Kidney tubule cell (primary cell): ENCODE data around the gene GRIK2.

Source experiments
- DNase-seq: peaks from one replicate; pipeline ENCODE4 v3.0.0-alpha.2; 2018; ENCODE audit warnings: low spot score

GRIK2 gene

GRCh38 chr6:101454106-101454676 lies 60.7 kb downstream of the GRIK2 start:
- no peak for DNase-seq

DNA sequence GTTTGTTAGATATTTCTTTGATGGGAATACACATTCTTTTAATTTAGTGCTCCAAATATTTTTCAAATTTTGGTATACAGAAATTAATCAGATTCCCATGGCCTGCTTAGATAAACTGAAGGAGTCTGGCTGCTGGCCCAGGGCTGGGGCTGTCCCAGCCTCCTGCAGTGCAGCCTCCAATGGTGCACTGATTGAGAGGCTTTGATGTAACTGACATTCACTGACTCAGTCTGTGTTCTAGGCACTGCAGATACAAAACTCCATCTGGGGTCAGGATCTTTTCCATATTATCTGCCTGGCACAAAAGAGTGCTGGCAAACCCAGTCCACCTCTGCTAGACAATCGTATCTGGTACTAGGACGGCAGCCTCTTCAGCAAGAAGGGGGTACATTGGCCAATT lies 64.8 kb downstream of the GRIK2 start:
- DNase-seq: no peak

DNA sequence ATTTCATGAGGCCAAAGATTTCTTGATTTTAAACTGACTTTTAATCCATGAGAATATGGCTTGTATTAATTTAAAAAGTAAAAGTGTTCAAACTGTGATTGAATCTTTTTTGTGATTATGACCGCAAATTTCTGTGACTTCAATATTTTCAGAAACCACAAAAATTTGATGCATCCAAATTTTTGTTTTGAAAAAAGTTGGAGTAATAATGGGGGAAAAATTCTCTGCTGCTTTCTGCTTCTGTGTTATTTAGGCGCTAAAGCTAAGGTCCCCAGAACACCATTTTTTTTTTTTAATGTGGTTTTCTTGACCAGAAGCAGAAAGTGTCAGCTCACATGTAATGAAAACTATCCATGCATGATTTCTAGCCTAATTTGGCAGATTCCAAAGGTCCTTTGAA lies 65.3 kb downstream of the GRIK2 start:
- no peak for DNase-seq

DNA sequence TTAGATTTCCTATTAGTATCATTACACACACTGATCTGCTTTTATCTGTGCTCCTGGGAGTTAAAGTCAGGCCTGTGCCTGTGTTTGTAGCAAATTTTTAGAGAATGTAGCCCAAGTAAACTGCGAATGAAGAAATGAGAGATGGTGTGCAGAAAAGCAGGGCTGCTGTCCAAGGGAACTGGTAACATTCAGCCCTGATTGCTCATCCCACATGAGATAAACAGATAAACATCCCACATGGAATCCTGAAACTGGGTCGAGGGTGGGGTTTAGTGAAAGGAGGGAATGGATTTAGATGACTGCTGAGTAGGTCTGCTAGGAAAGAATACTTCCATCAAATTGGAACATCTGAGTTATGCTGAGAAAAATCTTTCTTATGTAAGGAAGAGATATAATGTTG lies 69.1 kb downstream of the GRIK2 start:
- DNase-seq: no peak

GRCh38 chr6:101465863-101466262 lies 72.4 kb downstream of the GRIK2 start:
- no peak for DNase-seq

DNA sequence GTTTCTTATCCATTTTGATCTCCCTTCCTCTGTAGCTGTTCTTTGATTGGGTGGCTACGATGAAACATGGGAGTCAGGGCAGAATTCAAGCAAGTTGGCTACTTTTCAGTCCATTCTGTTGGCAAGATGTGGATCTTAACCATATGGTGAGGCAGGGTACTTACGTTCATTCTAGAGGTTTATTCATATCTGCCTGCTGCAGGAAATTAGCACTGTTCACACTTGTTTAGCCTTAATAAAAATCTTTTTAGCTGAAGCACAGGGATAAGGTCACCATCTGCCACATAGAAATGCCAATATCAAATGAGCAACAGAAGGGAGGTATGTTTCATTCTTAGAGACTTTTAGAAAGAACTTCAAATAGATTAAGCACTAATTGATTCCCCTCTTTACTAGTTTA lies 83.9 kb downstream of the GRIK2 start:
- DNase-seq: no peak

DNA sequence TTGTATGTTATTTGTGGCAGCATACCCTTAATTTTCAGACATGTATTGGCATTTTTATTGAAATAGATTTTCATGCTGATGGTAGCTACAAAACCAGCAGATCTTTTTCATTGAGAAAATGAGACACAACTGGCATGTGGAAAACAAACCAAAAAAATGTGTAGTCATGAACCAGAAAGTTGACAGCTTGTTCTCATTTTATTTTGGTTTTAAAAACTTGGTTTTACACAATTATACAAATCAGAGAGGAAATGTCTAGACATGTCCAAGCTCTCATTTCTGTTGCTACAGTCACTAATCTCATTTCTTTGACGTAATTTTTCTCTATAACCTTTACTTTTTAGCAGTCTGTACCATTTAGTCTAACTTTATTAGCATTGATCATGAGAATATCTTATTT lies 85.4 kb downstream of the GRIK2 start:
- no peak for DNase-seq

DNA sequence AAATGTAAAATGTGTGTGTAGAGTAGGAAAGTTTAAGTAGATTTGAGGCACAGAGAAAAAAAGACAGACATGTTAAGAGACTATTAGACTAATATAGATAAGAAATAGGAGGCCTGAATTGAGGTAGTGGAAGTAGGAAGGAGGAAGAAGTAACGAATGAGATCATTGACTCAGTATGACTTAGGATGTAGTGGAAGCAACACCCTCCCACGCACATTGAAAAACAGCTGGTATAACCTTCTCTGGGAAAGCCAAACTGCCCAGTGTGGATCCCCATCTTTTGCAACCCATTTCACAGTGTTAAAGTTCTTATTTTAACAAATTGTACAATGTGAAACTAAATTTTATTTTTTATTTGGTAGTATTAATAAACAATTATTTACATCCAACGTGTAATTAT lies 89.1 kb downstream of the GRIK2 start:
- no peak for DNase-seq

DNA sequence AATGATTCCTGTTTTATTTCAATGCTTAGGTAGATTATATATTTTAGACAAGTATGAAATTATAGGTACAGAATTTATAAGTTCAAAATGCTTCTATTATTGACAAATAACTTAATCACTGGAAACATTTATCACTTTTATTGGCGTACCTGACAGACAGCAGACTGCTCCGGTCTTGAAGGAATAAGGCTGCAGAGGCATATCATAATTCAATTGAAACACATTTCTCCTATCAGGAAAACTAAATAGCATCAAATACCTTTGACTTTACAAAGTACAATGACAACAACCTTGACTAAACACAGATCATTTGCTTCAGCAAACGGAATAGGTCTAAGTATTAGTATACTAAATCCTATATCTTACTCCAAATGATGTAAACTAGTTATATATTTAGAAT lies 91.3 kb downstream of the GRIK2 start:
- DNase-seq: no peak

DNA sequence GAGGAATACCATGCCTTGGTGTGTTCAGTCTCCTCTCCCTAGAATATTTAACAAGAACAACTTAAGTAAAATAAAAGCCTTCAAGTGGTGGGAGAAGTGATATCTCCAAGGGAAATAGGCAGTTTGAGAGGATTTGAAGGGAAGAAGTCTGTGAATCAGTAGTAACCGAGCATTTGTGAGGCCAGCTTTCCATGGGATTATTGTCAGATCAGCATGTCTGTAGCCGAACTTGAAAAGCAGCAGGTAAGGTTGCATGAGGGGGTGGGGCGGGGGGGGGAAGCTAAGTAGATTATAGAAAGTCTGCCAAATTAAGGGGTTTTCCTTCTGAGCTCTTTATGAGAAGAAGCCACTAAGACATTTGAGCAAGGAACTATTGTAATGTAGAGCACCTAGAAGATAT lies 92.6 kb downstream of the GRIK2 start:
- DNase-seq: no peak

DNA sequence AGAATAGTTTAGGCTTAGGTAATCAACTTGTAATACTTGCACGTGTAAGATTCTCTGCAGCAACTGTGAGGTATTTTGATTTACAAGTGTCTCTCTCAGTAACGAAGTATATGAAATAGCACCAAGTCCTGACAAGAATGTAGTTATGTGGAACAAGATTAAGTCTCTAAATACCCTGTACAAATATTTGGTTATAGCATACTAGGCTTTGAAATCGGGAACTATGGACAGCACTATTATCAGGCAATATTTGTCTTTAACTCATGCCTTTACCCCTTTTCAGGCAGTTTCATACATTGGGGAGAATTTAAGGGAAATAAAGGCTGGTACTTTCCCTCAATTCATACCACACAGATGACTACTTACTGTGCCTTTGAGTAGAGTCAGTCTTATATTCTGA lies 93.2 kb downstream of the GRIK2 start:
- no peak for DNase-seq

GRCh38 chr6:101489456-101489855 lies 95.9 kb downstream of the GRIK2 start:
- no peak for DNase-seq

GRCh38 chr6:101490857-101491256 lies 97.3 kb downstream of the GRIK2 start:
- DNase-seq: peak; percentile 32

DNA sequence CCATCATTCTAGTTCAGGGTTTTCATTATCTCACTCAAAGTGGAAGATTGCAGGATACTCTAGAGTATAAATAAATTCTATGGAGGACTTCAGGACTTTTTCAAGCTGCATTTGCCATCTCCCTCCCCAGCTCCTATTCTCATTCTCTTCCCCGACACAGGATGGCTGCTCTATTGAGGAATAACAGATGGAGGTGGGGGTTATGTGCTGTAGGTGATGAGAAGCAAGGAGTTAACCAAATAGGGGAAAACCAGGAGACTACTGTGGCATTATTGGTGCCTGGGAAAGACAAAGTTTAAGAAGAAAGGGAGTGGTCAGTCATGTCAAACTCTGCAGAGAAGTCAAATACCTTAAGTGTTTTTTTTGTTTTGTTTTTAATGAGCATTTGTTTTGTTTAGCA lies 109.3 kb downstream of the GRIK2 start:
- no peak for DNase-seq

- no peak for DNase-seq
Observed at GRCh38 chr6:101509536-101509935, 116.0 kb downstream of the GRIK2 start.

GRCh38 chr6:101513181-101513580 lies 119.7 kb downstream of the GRIK2 start:
- DNase-seq: no peak

- DNase-seq: no peak
Observed at GRCh38 chr6:101516578-101516977, 123.1 kb downstream of the GRIK2 start.

- DNase-seq: no peak
Observed at GRCh38 chr6:101517632-101518031, 124.1 kb downstream of the GRIK2 start.

- DNase-seq: no peak
Observed at GRCh38 chr6:101522254-101522653, 128.7 kb downstream of the GRIK2 start.

DNA sequence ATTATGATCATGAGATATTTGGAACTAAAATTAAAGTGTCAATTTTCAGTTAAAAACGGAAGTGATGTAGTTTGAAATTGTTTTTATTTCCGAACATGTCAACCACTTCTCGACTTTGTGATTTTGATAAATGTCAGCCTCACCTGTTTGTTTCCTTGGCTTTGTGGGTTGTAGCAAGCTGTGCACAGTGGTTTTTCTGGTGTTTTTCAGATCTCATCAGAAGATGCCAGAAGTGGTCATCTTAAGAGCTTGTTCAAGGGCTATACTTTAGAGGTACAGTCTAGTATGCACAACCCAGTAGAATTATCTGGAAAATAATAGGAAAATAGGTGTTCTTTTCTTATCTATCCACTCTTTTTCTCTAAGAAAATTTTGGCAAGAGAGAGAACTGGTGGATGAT lies 134.0 kb downstream of the GRIK2 start:
- no peak for DNase-seq

- no peak for DNase-seq
Observed at GRCh38 chr6:101528801-101529200, 135.3 kb downstream of the GRIK2 start.

DNA sequence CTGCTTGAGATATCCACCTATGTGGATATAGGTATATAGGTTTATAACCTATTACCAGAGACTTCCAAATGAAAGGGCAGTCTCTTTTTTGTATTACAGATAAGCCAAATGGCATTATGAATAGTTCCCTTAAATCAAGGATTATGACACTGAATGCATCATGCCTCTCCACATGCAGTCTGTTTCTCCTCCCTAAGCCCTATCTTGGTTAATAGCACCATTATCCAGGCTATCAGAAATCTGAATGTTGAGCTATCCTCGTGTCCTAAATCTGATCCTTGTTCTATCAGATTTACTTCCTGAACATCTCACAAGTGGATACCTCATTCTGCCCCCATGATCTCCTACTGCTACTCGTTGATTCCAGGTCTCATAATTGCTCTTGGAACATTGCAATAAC lies 138.0 kb downstream of the GRIK2 start:
- no peak for DNase-seq

DNA sequence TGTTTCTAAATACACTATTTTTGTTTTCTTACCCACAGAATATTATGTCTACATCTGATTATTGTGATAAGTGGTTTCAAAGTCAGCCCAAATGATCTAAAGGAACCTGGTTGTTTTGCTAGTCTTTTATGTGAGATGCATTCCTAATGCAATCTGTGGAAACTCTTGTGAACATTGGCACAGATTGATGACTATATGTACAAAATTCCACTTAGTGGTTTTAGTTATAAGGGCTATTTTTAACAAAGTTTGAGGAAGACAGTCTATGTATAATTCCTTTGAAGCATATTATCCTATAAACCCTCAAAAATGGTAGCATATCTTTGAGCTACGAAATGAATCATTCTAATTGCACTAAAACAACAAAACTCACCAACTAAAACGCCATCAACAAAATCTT lies 140.9 kb downstream of the GRIK2 start:
- DNase-seq: no peak

- DNase-seq: no peak
Observed at GRCh38 chr6:101534821-101535220, 141.3 kb downstream of the GRIK2 start.

DNA sequence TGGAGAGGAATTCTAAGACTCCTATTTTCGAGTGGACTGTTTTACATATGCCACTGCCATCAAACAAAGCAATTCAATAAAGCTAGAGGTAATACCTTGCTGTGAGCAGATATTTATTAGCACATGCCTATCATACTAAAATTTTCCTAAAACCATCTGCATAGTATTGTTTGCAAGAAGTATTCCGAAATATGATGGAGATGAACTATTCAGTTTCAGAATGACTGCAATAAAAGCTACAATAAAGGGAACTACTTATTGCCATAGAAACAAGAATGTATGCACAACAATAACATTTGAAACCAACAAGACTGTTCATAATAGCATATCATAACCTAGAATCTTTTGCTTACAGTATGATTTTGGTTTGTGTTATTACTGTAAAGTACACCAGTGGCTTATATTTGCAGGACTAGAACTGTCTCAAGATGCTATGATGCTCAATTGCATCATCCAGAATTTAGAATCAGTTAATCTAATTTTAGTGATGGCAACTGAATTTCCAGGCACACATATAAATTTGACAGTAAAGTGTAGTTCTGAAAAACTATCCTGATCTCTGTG lies 144.3 kb downstream of the GRIK2 start:
- DNase-seq: no peak
